ENCODE results near the gene PIK3AP1.

GRCh38 chr10:96608805-96609204 is 111.5 kb downstream of the PIK3AP1 start:
- TF ChIP-seq EP300 (IDR thresholded peaks at IDR 0.05; ENCODE audit: borderline replicate concordance in 1 of 2, low read depth in 1 of 2, low read length in 1 of 2) (no peak), POLR2AphosphoS5 (IDR thresholded peaks at IDR 0.05; ENCODE audit: low read depth, low read length) (no peak), CHD2 (IDR thresholded peaks at IDR 0.05; ENCODE audit: low read length, partially characterized antibody) (no peak), PBX3 (IDR thresholded peaks at IDR 0.05) (no peak), CTCF (IDR thresholded peaks at IDR 0.05) (no peak)
